HG03196 (cell line): ENCODE measurements around the gene MNAT1.
A peak's percentile ranks its signal among the peaks of the same experiment; 100 is the strongest.
"Not testable (repeated sequence)": the region's sequence is repeated elsewhere in the genome, so short reads cannot be mapped to it uniquely, and the experiment has no call there.

ENCODE experiments used
- ATAC-seq: cut with Tn5 transposase; IDR thresholded peaks from one replicate; pipeline ENCODE4 v1.9.1; 2021; ENCODE audit not compliant: unreplicated experiment

MNAT1 gene

GRCh38 chr14:60734465-60735242, at the start of gene MNAT1:
Gene MNAT1 (plus strand): TSS chr14:60734761. CDS start chr14:60734863, 102 bp downstream.
- peak; percentile 90 for ATAC-seq

- no peak for ATAC-seq
Measured at GRCh38 chr14:60686865-60687264, 47.7 kb upstream of the MNAT1 start.

GRCh38 chr14:60691383-60692113, 43.0 kb upstream of the MNAT1 start:
- ATAC-seq, result no peak

- ATAC-seq, result no peak
Measured at GRCh38 chr14:60695327-60695726, 39.2 kb upstream of the MNAT1 start.

- ATAC-seq, result no peak
Measured at GRCh38 chr14:60700598-60700997, 34.0 kb upstream of the MNAT1 start.

GRCh38 chr14:60705100-60705499, 29.5 kb upstream of the MNAT1 start:
- ATAC-seq, result no peak

- no peak for ATAC-seq
Measured at GRCh38 chr14:60707858-60708257, 26.7 kb upstream of the MNAT1 start.

- no peak for ATAC-seq
Measured at GRCh38 chr14:60710494-60710893, 24.1 kb upstream of the MNAT1 start.

GRCh38 chr14:60713513-60713912, 21.0 kb upstream of the MNAT1 start:
- ATAC-seq, result no peak

GRCh38 chr14:60720391-60720790, 14.2 kb upstream of the MNAT1 start:
- ATAC-seq, result no peak

GRCh38 chr14:60720962-60721325, 13.6 kb upstream of the MNAT1 start:
- no peak for ATAC-seq

GRCh38 chr14:60721326-60722106, 13.0 kb upstream of the MNAT1 start:
- ATAC-seq, result no peak

GRCh38 chr14:60722107-60722356, 12.5 kb upstream of the MNAT1 start:
- no peak for ATAC-seq

- no peak for ATAC-seq
Measured at GRCh38 chr14:60722357-60723115, 12.0 kb upstream of the MNAT1 start.

- no peak for ATAC-seq
Measured at GRCh38 chr14:60723116-60723906, 11.2 kb upstream of the MNAT1 start.

- ATAC-seq, result peak; percentile 38
Measured at GRCh38 chr14:60723907-60724618, 10.5 kb upstream of the MNAT1 start, which contains the start of gene SIX4. Gene SIX4 (minus strand): TSS chr14:60724351. CDS start chr14:60724074, 277 bp downstream.

GRCh38 chr14:60731291-60731690, 3.3 kb upstream of the MNAT1 start:
- ATAC-seq, result not testable (repeated sequence)

- ATAC-seq, result no peak
Measured at GRCh38 chr14:60732840-60733483, 1.6 kb upstream of the MNAT1 start.

- no peak for ATAC-seq
Measured at GRCh38 chr14:60735416-60735815, 855 bp downstream of the MNAT1 start.
